MM.1S (cell line): Measurements from ENCODE around the gene PTPRK.

Experiments used
- DNase-seq: peaks from one replicate; pipeline ENCODE4 v3.0.0-alpha.2; 2015
- H2AFZ ChIP-seq: fragments of 300-600 bp; sonication (generic); 2 replicates; pipeline ENCODE4 v1.6.0; 2016; ENCODE audit warnings: antibody characterized with exemption, low read length
- H3F3A ChIP-seq: fragments of 300-600 bp; sonication (generic); 2 replicates; pipeline ENCODE4 v1.6.1; 2016; ENCODE audit warnings: mild to moderate bottlenecking, antibody characterized with exemption, low read length, moderate library complexity, mixed read lengths; ENCODE audit not compliant: insufficient read depth
- H3K27ac ChIP-seq: fragments of 300-600 bp; sonication (generic); 2 replicates; pipeline ENCODE4 v1.5.1; 2016; ENCODE audit warnings: mild to moderate bottlenecking, low read length
- H3K27me3 ChIP-seq: fragments of 300-600 bp; sonication (generic); replicated peaks from 2 replicates; pipeline ENCODE4 v1.6.0; 2016; ENCODE audit warnings: low read length; ENCODE audit not compliant: insufficient read depth
- H3K36me3 ChIP-seq: fragments of 300-600 bp; sonication (generic); replicated peaks from 2 replicates; pipeline ENCODE4 v1.6.1; 2016; ENCODE audit warnings: mild to moderate bottlenecking, low read length, mixed read lengths; ENCODE audit not compliant: insufficient read depth
- H3K4me1 ChIP-seq: fragments of 300-600 bp; sonication (generic); 2 replicates; pipeline ENCODE4 v1.6.1; 2016; ENCODE audit warnings: low read length, mixed read lengths
- H3K4me2 ChIP-seq: fragments of 300-600 bp; sonication (generic); 2 replicates; pipeline ENCODE4 v1.6.0; 2016; ENCODE audit warnings: low read depth, low read length
- H3K4me3 ChIP-seq: fragments of 300-600 bp; sonication (generic); 2 replicates; pipeline ENCODE4 v1.5.1; 2016; ENCODE audit warnings: low read length, mixed read lengths
- H3K79me2 ChIP-seq: fragments of 300-600 bp; sonication (generic); 2 replicates; pipeline ENCODE4 v1.6.1; 2016; ENCODE audit warnings: mixed run types, low read length, mixed read lengths
- H3K9ac ChIP-seq: fragments of 300-600 bp; sonication (generic); 2 replicates; pipeline ENCODE4 v1.6.1; 2016; ENCODE audit warnings: low read length, mixed read lengths
- H3K9me2 ChIP-seq: fragments of 300-600 bp; sonication (generic); replicated peaks from 2 replicates; pipeline ENCODE4 v1.6.1; 2016; ENCODE audit warnings: mild to moderate bottlenecking, low read length, mixed read lengths; ENCODE audit not compliant: insufficient read depth
- H3K9me3 ChIP-seq: fragments of 300-600 bp; sonication (generic); replicated peaks from 2 replicates; pipeline ENCODE4 v1.6.1; 2016; ENCODE audit warnings: mild to moderate bottlenecking, low read length, mixed read lengths; ENCODE audit not compliant: insufficient read depth
- H4K20me1 ChIP-seq: fragments of 300-600 bp; sonication (generic); 2 replicates; pipeline ENCODE4 v1.6.1; 2016; ENCODE audit warnings: mild to moderate bottlenecking, low read length, moderate library complexity, mixed read lengths; ENCODE audit not compliant: insufficient read depth
- EZH2 ChIP-seq: fragments of 300-600 bp; sonication (generic); optimal IDR thresholded peaks from 2 replicates; pipeline ENCODE3; 2017; ENCODE audit warnings: low read depth, mild to moderate bottlenecking, antibody characterized with exemption, low read length, mixed read lengths
- EZH2phosphoT487 ChIP-seq: fragments of 300-600 bp; sonication (generic); IDR thresholded peaks from 2 replicates; pipeline ENCODE4 v1.6.1; 2018; ENCODE audit warnings: antibody characterized with exemption, low read length
- TF ChIP-seq, protein P1 (sequence below): fragments of 300-600 bp; sonication (generic); IDR thresholded peaks from 2 replicates; pipeline ENCODE4 v1.5.1; 2016; ENCODE audit warnings: antibody characterized with exemption, low read length, mixed read lengths

PTPRK gene

GRCh38 chr6:128432394-128432793 lies 88.0 kb downstream of the PTPRK start:
- H3F3A ChIP-seq = no peaks in the 10 kb centered on the region
- no peak overlapping the region for H2AFZ ChIP-seq
- no peak for DNase-seq
- no peaks in the 10 kb centered on the region for H3K27me3 ChIP-seq
- no peaks in the 10 kb centered on the region for H3K4me1 ChIP-seq
- TF ChIP-seq EZH2phosphoT487 = no peak
- H3K79me2 ChIP-seq = no peaks in the 10 kb centered on the region
- H3K9me3 ChIP-seq = no peaks in the 10 kb centered on the region
- no peaks in the 10 kb centered on the region for H3K36me3 ChIP-seq
- no peak overlapping the region for H3K27ac ChIP-seq
- H3K4me2 ChIP-seq = no peak overlapping the region
- H4K20me1 ChIP-seq = no peaks in the 10 kb centered on the region
- no peak overlapping the region for H3K4me3 ChIP-seq
- no peak overlapping the region for H3K9ac ChIP-seq
- H3K9me2 ChIP-seq = no peaks in the 10 kb centered on the region

DNA sequence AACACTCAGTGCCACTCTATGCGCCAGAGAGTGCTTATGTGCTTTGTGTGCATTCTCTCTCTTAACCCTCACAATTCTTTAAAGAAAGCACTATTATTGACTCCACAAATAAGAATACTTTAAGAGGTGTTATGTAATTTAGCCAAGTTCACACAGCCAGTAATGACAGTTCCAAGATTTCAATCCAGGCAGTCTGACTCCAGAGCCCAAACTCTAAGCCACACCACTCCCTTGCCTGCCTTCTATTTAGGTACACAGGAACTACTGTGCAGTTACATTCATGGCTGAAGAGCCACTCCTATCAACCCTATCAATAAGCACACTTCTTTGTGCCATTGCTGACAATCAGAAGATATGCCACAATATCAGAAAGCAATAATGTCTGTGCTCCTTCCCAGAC lies 93.3 kb downstream of the PTPRK start:
- Histone ChIP-seq H3K4me2 (no peak overlapping the region), H3K4me3 (no peak overlapping the region), H3F3A (no peaks in the 10 kb centered on the region), H3K27me3 (no peaks in the 10 kb centered on the region), H3K9me3 (no peaks in the 10 kb centered on the region), H3K9me2 (no peaks in the 10 kb centered on the region), H3K36me3 (no peaks in the 10 kb centered on the region), H3K9ac (no peak overlapping the region), H3K4me1 (no peaks in the 10 kb centered on the region), H3K27ac (no peak overlapping the region), H4K20me1 (no peaks in the 10 kb centered on the region), H2AFZ (no peak overlapping the region), H3K79me2 (no peaks in the 10 kb centered on the region)
- TF ChIP-seq EZH2 (no peak), EZH2phosphoT487 (no peak)
- TF ChIP-seq, protein P1, sequence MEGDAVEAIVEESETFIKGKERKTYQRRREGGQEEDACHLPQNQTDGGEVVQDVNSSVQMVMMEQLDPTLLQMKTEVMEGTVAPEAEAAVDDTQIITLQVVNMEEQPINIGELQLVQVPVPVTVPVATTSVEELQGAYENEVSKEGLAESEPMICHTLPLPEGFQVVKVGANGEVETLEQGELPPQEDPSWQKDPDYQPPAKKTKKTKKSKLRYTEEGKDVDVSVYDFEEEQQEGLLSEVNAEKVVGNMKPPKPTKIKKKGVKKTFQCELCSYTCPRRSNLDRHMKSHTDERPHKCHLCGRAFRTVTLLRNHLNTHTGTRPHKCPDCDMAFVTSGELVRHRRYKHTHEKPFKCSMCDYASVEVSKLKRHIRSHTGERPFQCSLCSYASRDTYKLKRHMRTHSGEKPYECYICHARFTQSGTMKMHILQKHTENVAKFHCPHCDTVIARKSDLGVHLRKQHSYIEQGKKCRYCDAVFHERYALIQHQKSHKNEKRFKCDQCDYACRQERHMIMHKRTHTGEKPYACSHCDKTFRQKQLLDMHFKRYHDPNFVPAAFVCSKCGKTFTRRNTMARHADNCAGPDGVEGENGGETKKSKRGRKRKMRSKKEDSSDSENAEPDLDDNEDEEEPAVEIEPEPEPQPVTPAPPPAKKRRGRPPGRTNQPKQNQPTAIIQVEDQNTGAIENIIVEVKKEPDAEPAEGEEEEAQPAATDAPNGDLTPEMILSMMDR = no peak
- DNase-seq = no peak

DNA sequence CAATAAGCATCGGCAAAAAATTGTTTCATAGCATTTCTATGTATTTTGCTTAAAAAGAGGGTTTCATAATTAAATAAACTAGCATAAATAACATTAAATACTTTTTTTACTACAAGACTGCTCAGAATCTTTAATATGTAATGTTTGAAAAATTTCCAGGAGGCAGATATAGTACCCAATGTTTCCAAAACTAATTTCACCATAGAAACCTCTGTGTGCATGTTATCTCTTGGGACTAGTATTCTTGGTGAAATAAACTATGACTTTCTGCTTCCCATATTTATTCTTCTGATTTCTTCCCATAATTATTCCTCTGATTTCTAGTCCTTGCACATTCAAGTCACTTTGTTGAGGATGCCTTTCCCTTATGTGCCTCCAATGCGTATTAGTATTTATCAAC lies 94.5 kb downstream of the PTPRK start:
- Histone ChIP-seq H3K4me3 (no peak overlapping the region), H3K27me3 (no peaks in the 10 kb centered on the region), H3K27ac (no peak overlapping the region), H3K79me2 (no peaks in the 10 kb centered on the region), H3K36me3 (no peaks in the 10 kb centered on the region), H3K9ac (no peak overlapping the region), H3F3A (no peaks in the 10 kb centered on the region), H3K4me1 (no peaks in the 10 kb centered on the region), H3K4me2 (no peak overlapping the region), H2AFZ (no peak overlapping the region), H3K9me3 (no peaks in the 10 kb centered on the region), H3K9me2 (no peaks in the 10 kb centered on the region), H4K20me1 (no peaks in the 10 kb centered on the region)
- DNase-seq = no peak
- TF ChIP-seq, protein P1 = no peak
- TF ChIP-seq EZH2 (no peak), EZH2phosphoT487 (no peak)

GRCh38 chr6:128422871-128423270 lies 97.5 kb downstream of the PTPRK start:
- Histone ChIP-seq H3K9me2 (no peaks in the 10 kb centered on the region), H3K27me3 (no peaks in the 10 kb centered on the region), H3K4me1 (no peaks in the 10 kb centered on the region), H4K20me1 (no peaks in the 10 kb centered on the region), H3F3A (no peaks in the 10 kb centered on the region), H3K79me2 (no peaks in the 10 kb centered on the region), H3K27ac (no peak overlapping the region), H2AFZ (no peak overlapping the region), H3K4me2 (no peak overlapping the region), H3K9me3 (no peaks in the 10 kb centered on the region), H3K36me3 (no peaks in the 10 kb centered on the region), H3K9ac (no peak overlapping the region), H3K4me3 (no peak overlapping the region)
- TF ChIP-seq EZH2phosphoT487 (no peak), EZH2 (no peak)
- TF ChIP-seq, protein P1 = no peak
- DNase-seq = no peak
